Upper lobe of left lung (tissue), 6 donors: ENCODE measurements around the gene RPA1. TPM values are rescaled to one million over a fixed set of nuclear protein-coding genes. Genes with fewer than 3 reads are reported as not detected.

Experiments
- ATAC-seq, 2 donors: fragments of 200-7000 bp; cut with Tn5 transposase; one replicate each; pipeline ENCODE4 v1.9.1; 2022; ENCODE audit warnings: mild to moderate bottlenecking in 2 of 2, moderate library complexity in 2 of 2; ENCODE audit not compliant: low FRiP score in 2 of 2
- DNase-seq, 2 donors: peaks; one replicate each; pipeline ENCODE4 v3.0.0-alpha.2; 2019 to 2020
- H3K27ac ChIP-seq, 4 donors: fragments of 200-600 bp; sonication (generic); one replicate each; pipeline ENCODE4 v1.5.1; 2016 to 2019
- H3K27me3 ChIP-seq, 4 donors: fragments of 200-600 bp; sonication (generic); one replicate each; pipeline ENCODE4 v1.5.1; 2017 to 2019
- H3K36me3 ChIP-seq, 4 donors: fragments of 200-600 bp; sonication (generic); one replicate each; pipeline ENCODE4 v1.5.1; 2016 to 2019
- H3K4me1 ChIP-seq, 4 donors: fragments of 200-600 bp; sonication (generic); one replicate each; pipeline ENCODE4 v1.5.1; 2018 to 2019
- H3K4me3 ChIP-seq, 4 donors: fragments of 200-600 bp; sonication (generic); one replicate each; pipeline ENCODE4 v1.5.1; 2017 to 2019; ENCODE audit warnings: mild to moderate bottlenecking in 2 of 4, moderate library complexity in 1 of 4
- H3K9me3 ChIP-seq, 4 donors: fragments of 200-600 bp; sonication (generic); one replicate each; pipeline ENCODE4 v1.5.1; 2018 to 2019
- EP300 ChIP-seq, 4 donors: sonication (generic); formaldehyde crosslinking; IDR thresholded peaks; one replicate each; pipeline ENCODE4 v1.5.1; 2017; ENCODE audit warnings: antibody characterized with exemption in 4 of 4, control low read depth in 2 of 4
- POLR2A ChIP-seq, 4 donors: fragments of 450-650 bp; IDR thresholded peaks; one replicate each; pipeline ENCODE4 v1.5.1; 2016 to 2017; ENCODE audit warnings: antibody characterized with exemption in 4 of 4, mild to moderate bottlenecking in 2 of 4
- POLR2AphosphoS5 ChIP-seq, 2 donors: sonication (generic); formaldehyde crosslinking; IDR thresholded peaks; one replicate each; pipeline ENCODE4 v1.5.1; 2017; ENCODE audit warnings: antibody characterized with exemption in 2 of 2
- WGBS, 2 donors: methylation state at CpG; one replicate each; pipeline ENCODE4 v1.1.5; 2017 to 2018; 5-methylcytosine and 5-hydroxymethylcytosine counted together
- total RNA-seq, 6 donors: library from RNA; depleted of rRNA in 4 of 6; stranded (reverse); fragments of >200 nt in 4 of 6; gene quantifications; one replicate each; pipeline versions ENCODE4 v1.1.0 to v1.2.1, GENCODE V29; 2016 to 2021
- TF ChIP-seq, protein P1 (sequence below), 6 experiments: fragments of 450-650 bp in 4 of 6; fragments of 200-600 bp in 2 of 6; sonication (generic) in 2 of 6; IDR thresholded peaks; one replicate each; pipeline ENCODE4 v1.5.1; 2016 to 2019; ENCODE audit warnings: antibody characterized with exemption in 6 of 6
- donor health status: DM: no; HTN: no; CAD: no; lungs with moderate emphysema.
- donor health status: DM: no; HTN: yes; CAD: no; lungs with severe emphysema.

The RPA1 gene
- total RNA-seq, 6 donors from 2014 or later: 14.1 to 82.3 (median 24.8) TPM

DNA sequence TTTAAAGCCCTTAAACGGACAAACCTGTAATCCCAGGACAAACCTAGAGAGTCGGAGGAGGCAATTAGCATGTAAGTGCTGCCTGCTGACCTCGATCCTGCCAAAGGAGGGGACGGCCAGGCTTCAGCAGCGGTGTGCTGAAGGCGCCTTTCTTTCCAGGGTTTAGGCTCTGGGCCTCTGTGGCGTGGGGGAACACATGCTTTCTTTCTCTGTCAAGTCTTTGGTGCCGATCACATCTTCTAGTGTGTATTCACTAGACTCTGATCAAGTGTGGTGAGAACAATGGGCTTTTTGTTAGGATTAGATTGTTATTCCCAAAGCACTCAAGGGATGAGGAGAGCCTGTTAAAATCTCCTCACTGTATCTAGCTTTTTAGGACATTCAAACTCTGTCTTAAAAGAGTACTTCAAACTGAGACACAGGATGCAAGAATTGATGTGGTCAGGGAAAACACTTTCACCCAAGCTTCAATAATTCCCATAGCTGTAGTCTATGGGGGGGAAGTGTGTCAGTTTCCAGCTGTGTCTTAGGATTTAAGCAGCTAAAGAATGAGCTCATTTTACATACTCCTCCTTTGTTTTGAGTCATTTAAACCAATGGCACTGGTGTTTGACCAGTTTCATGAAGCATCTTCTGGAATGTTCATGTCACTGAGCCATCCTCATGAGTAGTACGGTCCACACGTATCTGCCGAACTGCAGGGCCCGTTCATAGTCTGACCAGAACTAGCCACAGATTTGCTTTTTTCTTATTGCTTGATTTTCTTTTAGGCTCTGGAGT lies 51.2 kb downstream of the RPA1 start:
- Histone ChIP-seq H3K9me3 (no peaks in the 10 kb centered on the region), H3K27ac (no peak overlapping the region), H3K4me1 (no peaks in the 10 kb centered on the region), H3K4me3 (no peak overlapping the region), H3K27me3 (no peaks in the 10 kb centered on the region), H3K36me3 (peaks cover 44 to 98% (median 69%) of the 10 kb centered on the region in 4 donors)
- TF ChIP-seq, protein P1, sequence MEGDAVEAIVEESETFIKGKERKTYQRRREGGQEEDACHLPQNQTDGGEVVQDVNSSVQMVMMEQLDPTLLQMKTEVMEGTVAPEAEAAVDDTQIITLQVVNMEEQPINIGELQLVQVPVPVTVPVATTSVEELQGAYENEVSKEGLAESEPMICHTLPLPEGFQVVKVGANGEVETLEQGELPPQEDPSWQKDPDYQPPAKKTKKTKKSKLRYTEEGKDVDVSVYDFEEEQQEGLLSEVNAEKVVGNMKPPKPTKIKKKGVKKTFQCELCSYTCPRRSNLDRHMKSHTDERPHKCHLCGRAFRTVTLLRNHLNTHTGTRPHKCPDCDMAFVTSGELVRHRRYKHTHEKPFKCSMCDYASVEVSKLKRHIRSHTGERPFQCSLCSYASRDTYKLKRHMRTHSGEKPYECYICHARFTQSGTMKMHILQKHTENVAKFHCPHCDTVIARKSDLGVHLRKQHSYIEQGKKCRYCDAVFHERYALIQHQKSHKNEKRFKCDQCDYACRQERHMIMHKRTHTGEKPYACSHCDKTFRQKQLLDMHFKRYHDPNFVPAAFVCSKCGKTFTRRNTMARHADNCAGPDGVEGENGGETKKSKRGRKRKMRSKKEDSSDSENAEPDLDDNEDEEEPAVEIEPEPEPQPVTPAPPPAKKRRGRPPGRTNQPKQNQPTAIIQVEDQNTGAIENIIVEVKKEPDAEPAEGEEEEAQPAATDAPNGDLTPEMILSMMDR (IDR thresholded peaks at IDR 0.05): no peak
- no peak for TF ChIP-seq EP300 (IDR thresholded peaks at IDR 0.05)
- no peak for TF ChIP-seq POLR2AphosphoS5 (IDR thresholded peaks at IDR 0.05)
- TF ChIP-seq POLR2A (IDR thresholded peaks at IDR 0.05): no peak
- DNase-seq: no peak
- WGBS, 2 donors: 84 to 87% methylated on average over 11 to 12 of the region's 12 CpGs
- ATAC-seq: no peak

DNA sequence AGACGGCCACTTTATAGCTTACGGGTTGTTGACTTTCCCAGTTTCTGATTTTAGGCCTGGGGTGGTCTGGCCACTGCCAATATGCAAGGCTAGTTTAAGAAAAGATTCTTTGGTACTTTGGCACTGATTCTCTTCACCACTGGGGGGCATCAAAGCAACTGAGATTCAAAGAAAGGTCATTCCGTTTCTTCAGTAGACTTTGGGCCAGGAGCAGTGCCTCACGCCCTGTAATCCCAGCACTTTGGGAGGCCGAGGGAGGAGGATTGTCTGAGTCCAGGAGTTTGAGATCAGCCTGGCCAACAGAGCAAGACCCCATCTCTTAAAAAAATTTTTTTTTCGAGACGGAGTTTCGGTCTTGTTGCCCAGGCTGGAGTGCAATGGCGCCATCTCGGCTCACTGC lies 53.0 kb downstream of the RPA1 start:
- no peak overlapping the region for H3K4me3 ChIP-seq
- TF ChIP-seq, protein P1 (IDR thresholded peaks at IDR 0.05): peak in 4 of 6 experiments; percentile 23 to 54 (median 44)
- no peak for TF ChIP-seq POLR2A (IDR thresholded peaks at IDR 0.05)
- 72 to 84% methylated on average over 10 of the region's 10 CpGs for WGBS, 2 donors
- DNase-seq: no peak
- H3K9me3 ChIP-seq: no peaks in the 10 kb centered on the region
- no peaks in the 10 kb centered on the region for H3K4me1 ChIP-seq
- no peaks in the 10 kb centered on the region for H3K27me3 ChIP-seq
- no peak overlapping the region for H3K27ac ChIP-seq
- peak in 1 of 2 donors; percentile 19 for ATAC-seq
- H3K36me3 ChIP-seq: peaks cover 35 to 95% (median 73%) of the 10 kb centered on the region in 4 donors

DNA sequence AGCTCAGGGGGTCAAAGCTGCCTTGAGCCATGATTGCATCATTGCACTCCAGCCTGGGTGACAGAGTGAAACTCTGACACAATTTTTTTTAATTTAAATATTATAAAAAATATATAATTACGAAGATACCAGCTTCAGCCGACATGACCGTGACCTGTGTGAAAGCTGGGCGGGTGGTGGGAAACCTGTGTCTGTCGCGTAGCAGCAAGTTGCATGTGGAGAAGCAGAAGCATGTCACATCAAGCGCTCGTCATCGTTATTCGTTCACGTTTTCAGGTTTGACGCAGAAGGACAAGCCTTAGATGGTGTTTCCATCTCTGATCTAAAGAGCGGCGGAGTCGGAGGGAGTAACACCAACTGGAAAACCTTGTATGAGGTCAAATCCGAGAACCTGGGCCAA lies 53.7 kb downstream of the RPA1 start:
- TF ChIP-seq, protein P1 (IDR thresholded peaks at IDR 0.05): no peak
- TF ChIP-seq EP300 (IDR thresholded peaks at IDR 0.05): no peak
- TF ChIP-seq POLR2A (IDR thresholded peaks at IDR 0.05): no peak
- no peak for TF ChIP-seq POLR2AphosphoS5 (IDR thresholded peaks at IDR 0.05)
- H3K9me3 ChIP-seq: no peaks in the 10 kb centered on the region
- DNase-seq: no peak
- no peak overlapping the region for H3K4me3 ChIP-seq
- no peak for ATAC-seq
- H3K27ac ChIP-seq: no peak overlapping the region
- no peaks in the 10 kb centered on the region for H3K27me3 ChIP-seq
- peaks cover 35 to 95% (median 75%) of the 10 kb centered on the region in 4 donors for H3K36me3 ChIP-seq
- no peaks in the 10 kb centered on the region for H3K4me1 ChIP-seq
- 95 to 96% methylated on average over 16 of the region's 16 CpGs for WGBS, 2 donors

DNA sequence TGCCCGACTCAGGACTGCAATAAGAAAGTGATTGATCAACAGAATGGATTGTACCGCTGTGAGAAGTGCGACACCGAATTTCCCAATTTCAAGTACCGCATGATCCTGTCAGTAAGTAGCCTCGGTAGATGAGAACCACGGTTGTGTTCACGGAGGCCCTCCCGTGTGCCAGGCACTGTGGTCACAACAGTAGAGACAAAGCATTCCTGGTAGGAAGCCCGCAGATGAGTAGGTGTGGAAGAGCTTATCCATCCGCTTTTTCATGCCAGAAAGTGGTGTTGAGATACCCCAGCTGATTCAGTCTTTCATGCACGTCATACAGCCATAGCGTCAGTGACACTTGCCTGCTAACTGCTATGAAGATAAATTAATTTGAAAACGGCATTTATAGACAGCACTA lies 58.9 kb downstream of the RPA1 start:
- H3K4me1 ChIP-seq: no peaks in the 10 kb centered on the region
- no peak overlapping the region for H3K4me3 ChIP-seq
- no peaks in the 10 kb centered on the region for H3K9me3 ChIP-seq
- no peak for TF ChIP-seq EP300 (IDR thresholded peaks at IDR 0.05)
- TF ChIP-seq, protein P1 (IDR thresholded peaks at IDR 0.05): no peak
- TF ChIP-seq POLR2A (IDR thresholded peaks at IDR 0.05): no peak
- no peak for TF ChIP-seq POLR2AphosphoS5 (IDR thresholded peaks at IDR 0.05)
- WGBS, 2 donors: 80 to 88% methylated on average over 14 of the region's 14 CpGs
- peaks cover 30 to 97% (median 67%) of the 10 kb centered on the region in 4 donors for H3K36me3 ChIP-seq
- no peaks in the 10 kb centered on the region for H3K27me3 ChIP-seq
- no peak overlapping the region for H3K27ac ChIP-seq
- no peak for ATAC-seq
- no peak for DNase-seq
